GM12872 (cell line): Measurements from ENCODE around the gene DIP2C.

Experiments
- CTCF ChIP-seq: IDR thresholded peaks from 3 replicates; pipeline ENCODE4 v1.5.1; 2011; ENCODE audit warnings: low read depth, mild to moderate bottlenecking, low read length, moderate library complexity; ENCODE audit not compliant: insufficient read depth

DIP2C gene

DNA sequence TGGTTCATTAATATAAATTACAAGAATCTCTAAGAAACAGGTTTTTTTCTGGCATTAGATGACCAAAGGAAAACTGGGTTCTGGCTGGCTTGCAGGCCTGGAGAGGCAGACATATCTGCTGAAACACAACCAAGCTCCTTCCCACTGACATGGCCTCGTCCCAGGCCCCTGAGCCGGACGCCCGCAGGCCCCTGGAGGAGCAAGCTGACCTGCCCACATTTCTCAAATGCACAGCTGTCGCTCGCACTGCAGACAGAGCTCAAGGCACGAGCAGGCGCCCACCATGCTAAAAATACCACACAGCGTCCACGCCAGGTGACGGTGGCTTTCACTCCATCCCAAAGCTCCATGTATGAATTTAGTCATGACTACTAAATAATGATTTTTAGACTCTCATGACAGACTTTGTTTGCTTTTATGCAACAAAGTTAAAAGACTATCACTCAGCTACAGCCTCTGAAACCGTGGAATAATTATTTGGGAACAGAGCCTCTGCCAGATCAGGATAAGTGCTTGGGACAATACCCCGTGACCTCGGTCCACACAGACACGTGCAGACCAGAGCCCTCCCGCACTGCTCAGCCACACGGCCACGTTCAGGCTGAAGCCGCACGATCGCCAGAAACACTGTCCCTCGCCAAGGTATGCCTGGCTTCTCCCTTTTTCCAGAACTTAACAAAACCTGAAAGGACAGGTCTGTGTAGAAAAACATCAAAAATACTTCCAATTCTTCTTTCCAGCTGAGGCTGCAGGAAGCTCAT, 71.1 kb downstream of the DIP2C start:
- no peak for TF ChIP-seq CTCF

DNA sequence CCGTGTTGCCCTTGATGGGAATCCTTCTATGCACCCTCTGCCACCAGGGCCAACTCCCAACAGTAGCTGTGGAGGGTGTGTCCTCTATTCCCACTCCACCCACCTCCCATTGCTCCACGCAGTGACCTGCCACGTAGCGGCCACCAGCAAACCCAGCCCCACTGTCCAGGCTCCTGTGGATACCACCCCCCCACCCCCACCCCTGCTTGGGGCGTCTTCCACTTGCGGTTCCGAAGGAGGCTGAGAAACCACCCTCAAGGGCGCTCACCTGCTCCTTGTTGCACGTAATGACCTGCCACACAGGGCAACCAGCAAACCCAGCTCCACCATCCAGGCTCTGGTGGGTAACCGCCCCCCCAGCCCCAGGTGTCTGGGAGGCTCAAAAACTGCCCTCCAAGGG, 72.0 kb downstream of the DIP2C start:
- no peak for TF ChIP-seq CTCF

DNA sequence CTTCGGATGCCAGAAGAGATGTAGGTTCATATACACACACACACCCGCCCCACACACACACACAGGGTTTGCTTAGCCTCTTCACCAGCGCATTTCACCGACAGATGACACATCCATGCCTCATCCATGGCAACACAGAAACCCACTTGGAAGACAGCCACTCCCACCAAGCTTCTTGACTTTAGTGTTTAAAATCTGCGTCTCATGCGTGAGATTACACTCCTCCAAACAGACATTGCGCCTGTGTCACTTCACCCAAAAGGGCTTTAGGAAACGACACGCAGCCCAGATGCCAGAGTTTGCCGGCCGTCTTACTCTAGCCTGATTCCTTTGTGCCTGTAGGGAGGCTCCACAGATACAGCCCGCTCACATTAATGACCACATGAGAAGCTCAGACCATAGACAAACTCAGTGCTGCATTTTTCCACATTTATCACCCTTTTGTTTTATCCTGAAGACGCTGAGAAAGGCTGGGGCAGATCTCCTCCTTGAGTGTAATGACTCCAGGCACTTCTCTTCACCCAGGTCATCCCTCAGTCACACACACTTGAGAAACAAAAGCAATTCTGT, 73.8 kb downstream of the DIP2C start:
- no peak for TF ChIP-seq CTCF

- no peak for TF ChIP-seq CTCF
Observed at GRCh38 chr10:614790-615582, 74.5 kb downstream of the DIP2C start.

- TF ChIP-seq CTCF = no peak
Observed at GRCh38 chr10:614139-614711, 75.2 kb downstream of the DIP2C start.

DNA sequence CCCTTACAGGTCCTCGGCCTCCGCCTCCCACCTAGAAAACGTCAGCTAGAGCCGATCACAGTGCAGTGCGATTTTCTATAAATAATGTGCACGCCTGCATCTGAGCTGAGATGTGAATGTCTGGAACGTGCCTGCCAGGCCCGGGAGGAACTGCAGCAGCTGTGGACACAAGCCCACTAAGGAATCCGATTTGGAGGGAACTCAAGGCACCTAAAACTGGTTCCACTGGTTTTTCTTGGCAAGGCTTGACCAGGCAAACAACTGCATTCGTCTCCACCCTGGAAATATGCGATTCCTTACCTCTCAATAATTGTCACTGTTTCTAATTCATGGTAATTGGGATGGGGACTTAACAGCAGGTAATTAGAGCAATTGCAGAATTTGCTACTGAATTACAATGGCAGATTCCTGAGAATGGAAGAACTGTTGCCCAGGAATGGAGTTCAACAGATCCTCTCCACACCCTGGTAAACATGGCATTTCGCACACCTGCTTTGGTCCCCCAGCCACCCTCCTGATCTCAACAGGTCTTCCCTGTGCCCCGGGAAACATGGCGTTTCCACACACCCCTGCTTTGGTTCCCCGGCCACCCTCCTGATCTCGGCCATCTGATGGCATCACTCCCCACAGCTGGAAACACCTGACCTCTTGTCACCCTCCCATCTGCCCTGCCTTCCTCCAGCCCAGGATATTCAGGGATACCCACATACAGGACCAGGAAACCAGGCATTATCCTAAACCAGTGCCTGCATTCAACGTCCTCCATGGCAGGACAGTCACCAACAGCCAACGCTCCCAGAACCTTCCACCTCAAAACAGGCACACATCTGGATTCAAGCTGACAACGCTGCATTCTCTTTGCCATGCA, 76.0 kb downstream of the DIP2C start:
- no peak for TF ChIP-seq CTCF
